22Rv1 (cell line): Measurements from ENCODE around the gene SDK1.

Source experiments
- H3K27ac ChIP-seq: fragments of 450-650 bp; 2 replicates; pipeline ENCODE4 v1.5.1; 2017
- CTCF ChIP-seq: fragments of 450-650 bp; IDR thresholded peaks from 2 replicates; pipeline ENCODE4 v1.5.1; 2017; ENCODE audit warnings: mild to moderate bottlenecking
- ZFX ChIP-seq: fragments of 450-650 bp; IDR thresholded peaks from 2 replicates; pipeline ENCODE4 v1.6.1; 2017; ENCODE audit warnings: antibody characterized with exemption, borderline replicate concordance

SDK1 gene

GRCh38 chr7:4202154-4202736, 901.2 kb downstream of the SDK1 start:
- no peak overlapping the region for H3K27ac ChIP-seq

DNA sequence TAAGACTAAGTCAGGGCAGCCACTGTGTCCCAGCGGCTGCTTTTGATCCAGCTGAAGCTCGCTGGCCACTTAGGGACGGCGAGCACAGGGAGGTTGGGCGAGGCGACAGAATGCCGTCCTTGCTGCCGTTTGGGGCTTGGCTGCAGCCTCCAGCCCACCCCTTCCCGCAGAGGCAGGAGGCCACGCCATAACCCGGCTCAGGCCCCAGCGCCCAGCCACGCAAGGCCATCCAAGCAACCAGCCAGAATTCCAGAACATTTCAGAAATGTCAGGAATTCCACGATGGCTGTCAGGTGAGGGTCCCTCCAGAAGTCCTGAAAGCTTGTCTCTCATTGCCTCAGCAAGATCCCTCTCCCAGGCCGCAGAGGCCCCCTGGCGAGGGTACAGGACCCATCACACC, 901.9 kb downstream of the SDK1 start:
- no peak overlapping the region for H3K27ac ChIP-seq
- TF ChIP-seq CTCF (no peak), ZFX (no peak)

More at GRCh38 chr7:4202154-4202736, 901.2 kb downstream of the SDK1 start:
- TF ChIP-seq ZFX (no peak), CTCF (no peak)

GRCh38 chr7:4203626-4204512, 902.8 kb downstream of the SDK1 start:
- no peak overlapping the region for H3K27ac ChIP-seq
- TF ChIP-seq CTCF = no peak

GRCh38 chr7:4204513-4205165, 903.6 kb downstream of the SDK1 start:
- no peak overlapping the region for H3K27ac ChIP-seq
- TF ChIP-seq ZFX (no peak), CTCF (no peak)

DNA sequence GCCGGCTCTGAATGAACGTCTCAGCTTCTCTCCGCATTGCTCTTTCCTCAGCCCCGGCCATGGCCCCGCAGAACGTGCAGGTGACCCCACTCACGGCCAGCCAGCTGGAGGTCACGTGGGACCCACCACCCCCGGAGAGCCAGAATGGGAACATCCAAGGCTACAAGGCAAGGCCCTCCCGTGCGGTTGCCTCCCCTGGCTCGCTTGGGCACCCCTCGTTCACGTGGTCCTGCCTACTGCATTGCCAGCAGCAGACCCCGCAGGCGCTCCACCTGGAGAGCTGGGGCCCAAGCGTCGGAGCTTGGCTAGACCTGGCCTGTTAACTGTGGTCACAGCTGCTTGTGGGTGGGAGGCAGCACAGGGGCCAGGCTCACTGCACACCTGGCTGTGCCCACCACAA, 904.8 kb downstream of the SDK1 start:
- TF ChIP-seq ZFX = no peak
- no peak for TF ChIP-seq CTCF
- H3K27ac ChIP-seq = no peak overlapping the region

- no peak for TF ChIP-seq ZFX
- TF ChIP-seq CTCF = no peak
- no peak overlapping the region for H3K27ac ChIP-seq
These were observed 906.0 kb downstream of the SDK1 start for GRCh38 chr7:4207011-4207410.

- H3K27ac ChIP-seq = no peak overlapping the region
- TF ChIP-seq CTCF (no peak), ZFX (no peak)
These were observed 907.0 kb downstream of the SDK1 start for GRCh38 chr7:4208086-4208485.
